ENCODE measurements around the gene NUDCD3.

The NUDCD3 gene

DNA sequence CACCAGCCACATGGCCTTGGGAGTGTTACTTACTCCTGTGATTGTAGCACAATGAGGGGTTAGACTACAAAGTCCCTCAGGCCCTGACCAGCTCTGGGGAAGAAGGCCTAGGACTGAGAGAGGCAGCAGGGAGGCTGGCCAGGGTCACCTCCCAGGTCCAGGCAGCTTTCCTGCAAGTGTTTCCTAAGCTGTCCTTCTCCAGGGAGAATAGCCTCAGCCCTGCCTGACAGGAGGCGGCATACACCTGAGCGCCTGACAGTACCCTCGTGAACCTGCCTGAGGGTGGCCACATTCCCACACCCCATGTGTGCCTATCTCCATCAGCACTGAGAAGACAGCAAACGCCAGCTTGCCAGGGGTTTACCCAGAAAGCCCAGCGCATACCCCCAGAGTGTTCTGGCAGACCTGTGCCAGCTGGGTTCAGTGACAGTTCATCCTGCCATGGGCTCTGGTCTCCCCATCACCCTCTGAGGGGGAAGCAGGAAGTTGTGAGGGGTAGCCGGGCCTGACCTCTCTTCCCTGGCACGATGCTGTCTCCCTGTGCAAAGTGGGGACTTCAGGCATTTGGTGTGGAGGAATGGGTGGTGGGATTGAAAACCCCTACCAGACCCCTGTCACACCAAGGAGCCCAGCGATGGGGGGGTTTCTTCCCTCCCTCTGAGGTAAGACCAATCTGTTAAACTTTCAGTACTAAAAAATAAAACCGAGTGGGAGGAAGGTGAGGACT lies 108.8 kb downstream of the NUDCD3 start:
- no peak for FAIRE-seq

DNA sequence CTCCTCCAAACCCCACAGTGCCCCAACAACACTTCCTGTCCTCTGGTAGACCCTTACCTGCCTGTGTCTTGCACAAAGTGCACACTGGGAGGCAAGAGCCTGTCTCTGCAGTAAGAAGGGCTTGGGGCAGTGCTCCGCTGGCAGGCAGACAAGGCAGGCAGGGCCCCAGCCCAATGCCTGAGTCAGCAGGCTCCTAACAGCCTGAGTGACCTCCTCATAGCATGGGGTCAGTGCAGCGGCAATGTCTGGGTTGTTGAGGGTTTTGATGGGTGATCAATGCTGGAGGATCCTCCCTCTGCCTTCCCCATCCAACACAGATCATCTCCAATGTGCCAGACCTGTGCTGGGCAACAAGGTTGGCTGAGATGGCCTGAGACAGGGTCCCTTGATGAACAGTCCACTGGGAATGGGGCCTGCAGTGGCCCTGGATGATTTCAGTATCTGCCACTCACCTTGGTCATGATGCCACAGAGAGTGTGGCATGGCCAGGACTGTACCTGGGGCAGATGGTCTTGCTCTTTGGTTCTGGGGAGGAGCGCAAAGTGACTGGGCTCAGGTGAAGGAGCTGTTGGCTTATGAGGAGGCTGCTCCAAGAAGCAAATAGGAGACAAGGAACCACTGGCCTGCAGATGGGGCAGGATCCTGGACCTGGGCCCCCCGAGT lies 109.5 kb downstream of the NUDCD3 start:
- FAIRE-seq = no peak

DNA sequence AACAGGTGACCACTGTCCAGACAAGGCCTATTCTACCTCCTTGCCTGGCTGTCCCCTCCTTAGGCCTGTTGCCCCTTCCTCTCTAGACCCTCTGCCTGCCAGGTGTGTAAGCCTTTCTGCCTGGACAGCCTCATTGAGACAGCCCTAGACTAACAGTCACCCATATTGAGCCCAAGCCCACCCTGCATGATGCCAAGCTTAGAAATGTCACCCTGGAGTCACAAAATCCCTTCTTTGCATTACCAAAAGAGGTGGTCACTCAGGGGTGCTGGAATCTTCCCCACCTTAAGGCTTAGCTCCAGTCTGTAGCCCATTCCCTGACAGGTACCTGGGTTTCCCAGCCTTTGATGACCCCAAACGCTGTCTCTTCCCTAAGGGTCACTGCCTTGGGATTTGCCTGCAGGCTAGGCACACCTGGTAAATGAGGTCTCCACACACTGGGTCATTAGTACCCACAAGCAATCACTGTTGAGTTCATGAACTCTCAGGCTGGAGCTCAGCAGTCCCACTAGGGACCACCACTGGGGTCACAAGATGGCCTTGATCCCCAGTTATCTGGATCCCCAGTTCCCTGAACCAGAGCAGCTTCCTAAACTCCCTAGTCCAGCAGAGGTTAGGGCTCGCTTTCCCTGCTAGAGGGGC lies 110.1 kb downstream of the NUDCD3 start:
- FAIRE-seq = no peak

DNA sequence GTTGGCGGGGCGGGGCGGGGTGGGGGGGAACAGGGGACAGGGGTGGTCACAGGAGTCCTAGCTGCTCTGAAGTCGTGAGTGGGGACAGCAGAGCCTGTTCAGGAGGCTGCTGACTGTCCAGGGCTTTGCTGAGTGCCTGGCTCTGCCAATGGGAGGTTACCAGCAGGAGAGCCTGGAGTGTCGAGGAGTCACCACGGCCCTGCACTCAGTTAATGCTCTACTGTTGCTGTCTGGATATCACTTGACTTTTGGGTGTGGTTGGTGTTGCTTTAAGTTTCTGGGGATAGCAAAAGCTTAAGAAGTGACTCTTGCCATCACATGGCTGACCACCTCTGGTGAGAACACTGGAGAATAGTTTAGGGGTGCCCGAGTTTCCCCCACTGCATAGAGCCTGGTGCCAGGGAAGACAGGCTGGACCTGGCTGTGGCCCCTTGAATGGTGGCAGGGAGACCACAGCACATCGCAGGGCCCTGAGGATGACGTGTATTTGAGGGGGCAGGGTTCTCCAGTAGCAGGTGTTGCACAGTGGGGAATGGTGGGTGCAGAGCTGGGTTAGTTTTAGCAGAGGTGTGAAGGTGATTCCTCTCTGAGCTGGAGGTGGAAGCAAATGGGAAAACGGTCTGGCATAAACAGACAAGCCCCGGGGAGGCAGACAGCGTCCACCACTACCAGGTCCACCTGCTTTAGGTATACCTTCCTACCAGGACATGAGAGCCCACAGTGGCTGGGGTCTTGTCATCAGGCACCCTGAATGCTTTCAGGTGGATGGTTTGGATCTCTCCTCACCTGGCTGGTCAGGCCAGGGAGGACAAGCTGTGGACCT lies 110.9 kb downstream of the NUDCD3 start:
- FAIRE-seq = no peak

DNA sequence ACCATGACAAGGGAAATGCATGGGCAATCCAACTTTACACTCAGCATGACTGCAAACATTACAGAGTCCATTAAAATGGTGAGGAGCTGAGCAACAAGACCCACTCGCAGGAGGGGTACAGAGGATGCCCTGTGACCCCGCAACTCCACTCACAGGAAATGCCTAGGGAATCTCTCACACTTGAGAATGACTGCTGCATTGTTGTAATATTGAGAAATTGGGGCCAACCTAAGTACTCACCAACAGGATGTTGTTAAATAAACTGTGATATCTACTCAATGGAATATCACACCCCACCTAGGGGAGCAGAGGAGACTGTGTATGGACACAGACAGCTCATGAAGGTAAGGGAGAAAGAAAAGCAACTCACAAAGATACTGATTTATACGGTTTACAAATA lies 111.7 kb downstream of the NUDCD3 start:
- no peak for FAIRE-seq

DNA sequence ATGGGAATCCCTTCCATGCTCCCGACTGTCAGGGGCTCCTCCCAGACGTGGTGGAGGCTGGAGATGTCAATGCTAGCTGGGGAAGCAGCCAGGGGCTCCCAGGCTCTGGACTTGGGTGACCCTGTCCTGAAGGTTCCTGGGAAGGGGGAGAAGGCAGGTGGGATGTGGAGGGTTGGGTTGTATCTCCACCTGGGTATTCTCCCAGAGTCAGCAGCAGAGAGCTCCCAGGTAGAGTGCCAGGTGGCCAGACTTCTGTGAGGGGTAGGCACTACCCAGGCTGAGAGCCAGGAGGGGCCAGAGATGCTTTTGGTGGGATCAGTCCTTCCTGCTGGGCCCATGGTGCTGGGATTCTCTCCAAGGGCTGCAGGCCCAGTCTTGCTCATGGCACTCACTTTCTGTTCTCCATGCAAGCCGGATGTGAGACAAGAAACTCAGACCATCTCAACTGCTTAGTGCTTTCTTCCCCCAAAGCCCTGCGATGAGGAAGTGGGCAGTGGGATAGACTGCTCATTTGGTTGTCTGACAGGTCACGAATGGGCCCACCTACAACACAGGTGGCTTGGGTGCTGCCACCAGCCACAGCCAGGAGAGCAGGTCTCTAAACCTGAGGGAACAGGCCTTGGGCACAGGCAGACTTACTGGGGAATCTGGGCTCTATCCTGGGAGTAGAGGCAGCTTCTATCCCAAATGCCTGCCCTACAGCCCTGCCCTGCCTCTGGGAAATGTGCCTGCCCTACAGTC lies 112.6 kb downstream of the NUDCD3 start:
- FAIRE-seq = no peak

DNA sequence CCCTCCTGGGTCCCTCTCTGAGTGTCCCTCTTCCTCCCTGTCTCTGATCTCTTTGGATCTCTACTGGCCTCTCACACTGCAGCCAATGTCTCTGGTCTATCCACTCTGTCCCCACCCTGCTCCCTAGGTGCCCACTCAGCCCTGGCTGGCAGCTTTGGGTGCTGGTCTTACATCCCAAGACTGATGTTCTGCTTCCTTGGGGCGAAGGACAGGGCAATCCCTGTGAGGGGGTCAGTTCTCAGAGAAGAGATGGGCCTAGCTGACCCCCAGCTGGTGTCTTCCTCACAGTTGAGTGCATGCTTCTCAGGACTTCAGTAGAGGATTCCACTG lies 113.4 kb downstream of the NUDCD3 start:
- no peak for FAIRE-seq

DNA sequence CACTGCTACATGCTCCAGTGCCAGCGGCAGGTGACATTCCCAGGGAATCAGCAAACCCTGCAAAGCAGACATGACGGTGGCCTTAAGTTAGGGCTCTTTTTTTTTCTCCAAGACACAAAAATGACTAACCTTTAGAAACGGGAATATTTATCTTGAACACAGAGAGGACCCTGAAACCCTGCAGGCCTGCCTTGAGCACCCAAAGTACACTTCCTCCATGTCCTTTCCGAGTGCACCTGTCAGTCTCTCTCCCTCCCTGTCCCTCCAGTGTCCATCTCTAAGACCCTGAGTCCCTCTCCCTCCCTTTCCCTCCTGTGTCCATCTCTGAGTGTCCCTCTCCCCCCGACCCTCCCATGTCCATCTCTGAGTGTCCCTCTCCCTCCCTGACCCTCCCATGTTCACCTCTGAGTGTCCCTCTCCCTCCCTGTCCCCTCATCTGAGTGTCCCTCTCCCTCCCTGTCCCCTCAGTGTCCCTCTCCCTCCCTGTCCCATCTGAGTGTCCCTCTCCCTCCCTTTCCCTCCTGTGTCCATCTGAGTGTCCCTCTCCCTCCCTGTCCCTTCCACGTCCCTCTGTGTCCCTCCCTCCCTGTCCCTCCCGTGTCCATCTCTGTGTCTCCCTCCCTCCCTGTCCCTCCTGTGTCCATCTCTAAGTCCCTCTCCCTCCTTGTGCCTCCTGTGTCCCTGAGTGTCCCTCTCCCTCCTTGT lies 113.9 kb downstream of the NUDCD3 start:
- no peak for FAIRE-seq

DNA sequence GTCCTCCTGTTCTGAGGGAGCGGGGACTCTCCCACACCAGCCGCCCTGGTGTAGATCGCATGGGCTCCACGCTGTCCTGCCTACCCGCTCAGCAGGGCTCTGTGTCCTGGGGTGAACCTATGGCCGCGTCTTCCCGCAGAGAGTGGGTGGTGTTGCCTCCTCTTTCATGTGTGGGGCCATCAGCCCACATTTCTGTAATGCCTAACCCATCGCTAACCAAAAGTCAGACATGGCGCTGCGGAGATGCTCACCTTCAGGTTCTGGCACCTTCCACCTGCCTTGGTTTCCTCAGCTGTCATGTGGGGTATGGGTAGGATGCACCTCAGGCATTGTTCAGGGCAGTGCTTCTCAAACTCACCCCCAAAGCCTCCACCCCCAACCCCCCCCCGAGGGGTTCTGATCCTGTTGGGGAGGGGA lies 114.5 kb downstream of the NUDCD3 start:
- no peak for FAIRE-seq

DNA sequence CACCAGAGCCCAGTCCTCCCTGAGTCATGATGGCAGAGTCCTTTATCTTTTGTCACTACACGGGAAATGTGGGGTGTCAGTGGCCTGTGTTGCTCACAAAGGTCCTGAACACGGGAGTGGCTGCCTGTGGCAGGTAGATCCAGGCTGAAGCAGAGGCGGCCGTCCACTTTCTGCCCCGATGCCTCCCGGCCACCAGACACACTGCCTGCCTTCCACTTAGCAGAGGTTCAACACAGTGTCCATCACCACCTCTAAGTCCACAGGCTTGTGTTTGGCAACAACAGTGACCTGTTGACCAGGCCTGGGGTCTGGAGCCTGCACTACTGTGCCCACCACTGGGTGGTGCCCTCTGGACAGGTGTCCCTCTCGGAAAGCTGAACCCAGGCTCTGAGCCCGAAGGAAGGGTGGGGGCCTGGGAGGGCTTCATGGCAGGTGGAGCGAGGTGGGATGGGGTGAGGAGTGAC lies 115.2 kb downstream of the NUDCD3 start:
- FAIRE-seq = no peak

DNA sequence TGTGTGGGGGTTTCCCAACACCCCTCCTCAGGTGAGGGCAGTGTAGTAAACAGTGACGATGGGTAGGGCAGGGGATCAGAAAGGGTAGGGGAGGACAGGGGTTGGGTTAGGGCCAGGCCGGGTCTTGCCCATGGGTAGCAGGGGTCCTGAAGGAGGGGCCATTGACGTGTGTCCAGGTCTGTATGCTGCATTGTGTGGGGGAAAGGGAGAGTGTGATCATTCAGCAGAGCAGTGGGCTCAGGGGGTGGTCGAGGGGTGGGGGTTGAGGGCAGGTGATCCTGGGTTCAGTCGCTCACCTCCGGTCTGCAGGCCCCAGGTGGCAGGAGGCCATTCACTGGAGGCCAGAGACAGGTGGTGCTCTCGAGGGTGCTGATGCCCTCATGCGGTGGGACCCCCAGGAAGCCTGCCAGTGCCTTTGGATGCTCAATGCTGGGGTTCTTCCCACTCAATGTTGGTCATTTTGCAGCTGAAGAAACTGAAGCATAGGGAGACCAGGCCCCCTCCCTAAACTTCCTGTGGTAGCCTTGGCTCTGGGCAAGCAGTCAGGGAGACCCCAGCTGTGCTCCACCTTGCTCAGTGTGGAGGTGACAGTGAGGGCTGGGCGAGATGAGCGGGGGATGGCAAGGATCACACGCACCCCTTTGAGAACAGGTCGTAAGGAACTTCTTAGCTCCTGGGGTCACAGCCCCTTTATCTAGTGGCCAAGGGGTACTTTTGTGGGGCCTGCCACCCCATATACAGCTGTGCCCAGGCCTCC lies 116.3 kb downstream of the NUDCD3 start:
- FAIRE-seq = no peak

DNA sequence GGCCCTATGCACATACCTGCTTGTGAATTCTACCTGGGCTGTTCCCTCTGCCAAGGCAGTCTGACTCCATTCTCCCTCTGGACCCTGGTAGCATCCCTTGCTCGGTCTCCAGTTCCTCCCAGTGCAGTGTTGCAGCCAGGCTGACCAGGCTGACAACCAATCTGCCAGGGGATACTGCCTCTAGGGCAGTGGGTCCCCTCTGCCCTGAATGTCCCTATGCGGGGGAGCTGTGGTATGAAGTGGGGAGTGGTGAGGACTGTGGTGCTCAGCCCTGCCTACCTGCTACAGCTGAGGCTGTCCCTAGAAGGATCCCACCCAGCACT lies 117.1 kb downstream of the NUDCD3 start:
- FAIRE-seq = no peak

DNA sequence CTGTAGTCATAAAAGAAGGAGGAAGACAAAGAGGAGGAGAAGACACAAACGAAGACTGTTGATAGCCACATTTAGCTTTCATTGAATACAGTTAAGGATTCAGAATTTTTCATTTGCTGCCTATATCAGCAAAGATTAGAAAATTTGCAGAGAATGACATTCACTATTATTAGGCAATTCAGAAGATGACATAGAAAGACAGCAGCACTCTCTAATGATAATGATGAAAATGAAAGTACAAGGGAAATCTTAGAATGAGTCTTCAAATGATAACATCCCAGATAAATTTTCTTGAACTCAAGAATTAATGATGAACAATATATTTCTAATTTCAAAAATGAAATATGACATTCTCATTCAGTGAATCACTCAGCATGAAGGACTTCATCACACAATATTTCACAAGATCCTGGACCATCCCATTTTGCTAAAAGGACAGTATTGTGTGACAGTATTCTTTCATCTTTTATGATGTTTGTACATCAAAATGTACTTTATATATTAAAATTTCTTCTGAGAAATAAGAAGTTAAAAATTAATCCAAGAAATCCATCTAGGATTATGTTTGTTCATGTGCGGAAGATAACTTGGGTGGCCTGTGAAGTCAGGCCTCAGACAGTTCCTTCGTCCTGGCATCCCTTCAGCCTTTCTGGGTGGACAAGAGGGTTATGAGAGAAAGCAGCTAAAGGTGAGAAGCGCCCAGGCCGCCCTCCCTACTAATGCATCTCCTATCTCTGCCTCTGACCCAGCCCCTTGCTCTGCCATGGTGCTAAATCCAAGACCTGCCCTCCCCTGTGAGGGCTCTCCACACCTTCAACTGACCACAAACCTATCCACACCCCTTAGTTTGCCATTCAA lies 117.7 kb downstream of the NUDCD3 start:
- no peak for FAIRE-seq

DNA sequence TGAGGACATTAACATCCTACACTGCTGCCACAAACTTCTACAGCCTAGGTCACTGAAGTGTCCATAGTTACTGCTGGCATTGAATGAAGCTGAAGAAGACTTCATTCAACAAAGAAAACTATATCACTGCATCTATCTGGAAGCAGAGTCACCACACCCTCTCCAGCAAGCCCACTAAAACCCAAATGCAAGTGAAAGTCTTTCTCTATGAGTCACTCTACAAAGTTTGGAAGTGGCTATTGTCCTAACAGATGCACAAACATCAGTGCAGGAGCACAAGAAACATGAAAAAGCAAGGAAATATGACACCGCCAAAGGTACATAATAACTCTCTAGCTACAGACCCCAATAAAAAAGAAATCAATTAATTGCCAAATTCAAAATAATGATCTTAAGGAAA lies 121.6 kb downstream of the NUDCD3 start:
- no peak for FAIRE-seq

DNA sequence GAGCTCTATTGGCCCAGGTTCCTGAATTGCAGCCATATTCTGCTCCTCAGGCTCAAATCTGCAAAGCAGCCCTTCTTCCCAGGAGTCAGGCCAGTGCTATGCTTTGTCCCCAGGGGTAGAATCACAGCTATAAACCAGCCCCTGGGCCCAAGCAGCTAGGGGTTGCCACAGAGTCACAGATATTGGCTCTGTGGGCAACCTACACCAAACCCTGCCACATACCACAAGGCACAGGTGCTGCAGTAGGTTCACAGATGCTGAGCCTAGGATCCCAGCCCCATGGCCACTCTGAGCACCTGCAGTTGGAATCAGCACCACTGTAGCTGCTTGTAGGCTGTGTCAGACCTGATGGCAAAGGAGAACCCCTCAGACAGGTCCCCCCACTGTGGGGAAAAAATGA lies 122.0 kb downstream of the NUDCD3 start:
- FAIRE-seq = no peak

DNA sequence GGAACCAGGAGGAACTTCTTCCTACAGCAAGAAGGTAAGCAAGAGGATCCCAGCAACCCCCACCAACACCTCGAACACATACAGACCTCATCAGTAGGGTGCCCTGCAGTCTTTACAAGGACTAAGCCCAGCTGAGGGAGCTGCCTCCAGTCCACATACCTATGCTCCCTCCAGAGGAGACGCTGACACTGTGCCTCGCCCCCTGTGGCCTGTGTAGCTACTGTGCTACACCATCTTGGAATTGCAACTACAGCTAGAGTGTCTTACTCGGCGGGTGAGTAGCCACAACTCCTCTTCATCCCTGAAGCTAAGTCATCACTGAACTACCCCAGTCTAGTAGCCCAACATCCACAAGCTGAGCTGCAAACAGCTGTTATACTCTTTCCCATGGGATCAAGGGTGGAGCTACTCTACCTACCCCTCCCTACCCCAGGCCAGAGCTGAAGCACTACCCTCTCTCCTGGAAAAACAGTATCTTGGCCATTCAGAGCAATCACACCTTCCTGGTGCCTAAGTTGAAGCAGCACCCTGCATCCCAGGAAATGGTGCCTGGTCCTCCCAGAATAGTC lies 122.9 kb downstream of the NUDCD3 start:
- no peak for FAIRE-seq

DNA sequence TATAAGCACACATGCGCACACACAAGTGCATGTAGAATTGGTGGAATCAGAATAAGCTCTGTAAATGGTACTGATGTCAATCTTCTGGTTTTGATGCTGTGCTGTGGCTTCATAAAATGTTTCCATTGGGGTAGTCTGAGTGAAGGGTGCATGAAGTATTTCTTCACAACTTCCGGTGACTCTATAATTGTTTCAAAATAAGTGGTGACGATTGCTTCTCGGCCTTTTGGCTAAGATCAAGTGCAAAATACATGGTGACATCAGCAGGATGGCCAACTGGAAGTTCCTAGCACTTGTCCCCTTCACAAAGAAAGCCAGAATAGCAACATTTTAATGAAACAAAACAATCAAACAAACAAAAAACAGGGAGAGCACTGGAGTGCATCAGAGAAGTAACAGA lies 123.5 kb downstream of the NUDCD3 start:
- FAIRE-seq = no peak

DNA sequence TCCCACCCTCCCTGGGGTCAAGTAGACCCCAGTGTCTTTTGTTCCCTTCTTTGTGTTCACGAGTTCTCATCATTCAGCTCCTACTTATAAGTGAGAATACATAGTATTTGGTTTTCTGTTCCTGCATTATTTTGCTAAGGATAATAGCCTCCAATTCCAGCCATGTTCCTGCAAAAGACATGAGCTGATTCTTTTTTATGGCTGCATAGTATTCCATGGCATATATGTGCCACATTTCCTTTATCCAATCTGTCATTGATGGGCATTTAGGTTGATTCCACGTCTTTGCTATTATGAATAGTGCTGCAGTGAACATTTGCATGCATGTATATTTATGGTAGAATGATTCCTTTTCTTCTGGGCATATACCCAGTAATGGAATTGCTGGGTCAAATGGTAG lies 136.8 kb downstream of the NUDCD3 start:
- no peak for FAIRE-seq

DNA sequence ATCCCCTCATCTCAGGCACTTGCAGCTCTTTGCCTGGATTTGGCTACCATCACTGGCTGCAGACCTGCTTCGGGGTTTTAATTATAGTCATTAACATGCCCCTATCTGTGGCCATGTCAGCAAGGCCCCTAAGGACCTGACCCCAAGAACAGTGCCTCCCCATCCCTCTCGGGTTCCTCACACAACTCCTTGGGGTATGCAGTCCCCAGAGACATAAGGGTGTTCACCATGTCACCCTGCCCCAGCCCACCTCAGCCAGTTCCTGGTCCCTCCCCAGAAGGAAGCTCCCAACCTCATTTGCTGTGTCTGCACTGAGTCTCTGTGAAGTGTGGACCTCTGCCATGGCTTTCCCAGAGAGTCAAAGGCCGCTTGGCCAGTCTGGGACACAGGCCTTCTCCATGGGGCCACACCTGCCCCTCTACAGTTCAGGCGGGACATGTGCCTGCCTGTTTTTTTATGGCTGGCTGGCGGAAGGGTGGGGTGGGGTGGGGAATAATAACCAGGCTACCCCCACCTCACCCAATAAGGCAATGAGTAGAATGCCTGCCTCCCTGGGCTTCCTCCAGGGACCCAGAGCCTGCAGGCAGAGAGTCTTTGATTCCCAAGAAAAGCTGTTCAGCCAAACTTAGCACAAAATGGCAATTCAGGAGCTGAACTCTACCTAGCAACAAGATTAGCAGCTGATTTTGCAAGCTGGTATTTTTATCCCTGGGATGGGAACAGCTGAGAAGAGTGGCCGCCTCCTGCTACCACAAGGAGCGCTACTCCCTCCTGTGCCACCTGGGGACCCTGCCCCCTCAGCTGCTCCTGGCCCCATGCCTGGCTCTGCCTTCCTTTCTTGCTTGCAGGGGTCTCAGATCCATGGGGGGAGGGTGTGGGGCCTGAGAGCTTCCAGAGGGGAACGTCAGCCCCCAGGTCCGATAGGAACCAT lies 141.3 kb downstream of the NUDCD3 start:
- no peak for FAIRE-seq

Data from islet of Langerhans (tissue), 1 donor.